ENCODE data around the gene PHC1. TPM values are rescaled to one million over a fixed set of nuclear protein-coding genes. Genes with fewer than 3 reads are reported as not detected.
"Not testable (repeated sequence)": the region's sequence is repeated elsewhere in the genome, so short reads cannot be mapped to it uniquely, and the experiment has no call there.

The PHC1 gene
- total RNA-seq, 1 donor from 2014 or later, result 28.7 TPM

GRCh38 chr12:8911606-8912268 lies 2.6 kb upstream of the PHC1 start:
- no peak for DNase-seq

DNA sequence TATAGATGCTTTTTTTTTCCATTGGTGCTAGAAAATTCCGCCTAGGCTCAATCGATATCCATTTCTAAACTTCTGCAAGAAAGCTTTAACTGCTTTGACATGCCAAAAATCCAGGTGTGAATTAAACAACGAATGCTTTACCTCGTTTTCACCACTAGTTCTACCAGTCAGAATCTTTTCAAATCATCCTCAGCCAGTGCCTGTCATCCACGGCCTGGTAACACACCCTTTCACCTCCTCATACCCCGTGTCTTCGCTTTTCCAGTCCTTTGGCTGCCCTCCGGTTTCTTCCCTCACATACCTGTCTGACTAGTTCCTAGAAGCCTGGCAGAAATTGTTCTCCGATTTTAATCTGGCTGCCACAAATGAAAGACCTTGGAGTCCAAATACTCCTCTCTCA lies 1.4 kb upstream of the PHC1 start:
- DNase-seq, result peak; percentile 4

DNA sequence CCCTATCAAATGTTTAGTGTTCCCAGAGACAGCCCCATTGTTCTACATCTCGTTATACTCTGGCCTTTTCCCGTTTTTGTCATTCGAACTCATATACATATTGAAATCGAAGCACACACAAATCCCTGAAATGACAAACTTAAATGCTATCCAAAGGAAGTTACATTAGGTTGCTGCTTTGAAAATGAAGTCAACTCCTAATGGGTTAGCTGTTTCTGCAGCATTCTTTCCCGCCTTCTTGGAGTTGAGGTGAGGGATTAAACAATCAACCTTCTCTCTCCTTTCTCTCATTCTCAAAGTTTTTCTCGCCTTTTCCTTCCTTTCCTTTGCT lies 642 bp upstream of the PHC1 start:
- no peak for DNase-seq

GRCh38 chr12:8914716-8915526 lies 612 bp downstream of the PHC1 start:
- peak; percentile 14 for DNase-seq

DNA sequence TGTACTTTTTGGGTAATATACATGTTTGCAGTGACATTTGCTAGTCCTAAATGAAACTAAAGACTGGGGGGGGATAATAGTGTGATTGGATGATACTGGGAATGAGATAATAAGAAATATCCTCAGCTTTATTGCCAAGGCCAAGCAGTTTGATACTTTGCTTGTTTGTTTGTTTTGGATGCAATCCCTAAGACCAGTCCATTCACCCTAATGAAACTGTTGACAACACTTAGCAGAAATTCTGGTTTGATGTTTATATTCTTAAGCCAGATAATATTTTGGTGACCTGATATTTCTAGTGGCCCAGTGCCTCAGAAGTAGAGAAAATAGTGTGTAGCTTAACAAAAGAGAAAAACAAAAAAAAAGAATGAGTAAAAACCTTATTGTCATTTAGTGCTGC lies 1.8 kb downstream of the PHC1 start:
- DNase-seq, result no peak

- DNase-seq, result no peak
These were observed 2.7 kb downstream of the PHC1 start for GRCh38 chr12:8917031-8917430.

GRCh38 chr12:8917751-8918150 lies 3.4 kb downstream of the PHC1 start:
- no peak for DNase-seq

GRCh38 chr12:8919643-8920042 lies 5.3 kb downstream of the PHC1 start:
- not testable (repeated sequence) for DNase-seq

DNA sequence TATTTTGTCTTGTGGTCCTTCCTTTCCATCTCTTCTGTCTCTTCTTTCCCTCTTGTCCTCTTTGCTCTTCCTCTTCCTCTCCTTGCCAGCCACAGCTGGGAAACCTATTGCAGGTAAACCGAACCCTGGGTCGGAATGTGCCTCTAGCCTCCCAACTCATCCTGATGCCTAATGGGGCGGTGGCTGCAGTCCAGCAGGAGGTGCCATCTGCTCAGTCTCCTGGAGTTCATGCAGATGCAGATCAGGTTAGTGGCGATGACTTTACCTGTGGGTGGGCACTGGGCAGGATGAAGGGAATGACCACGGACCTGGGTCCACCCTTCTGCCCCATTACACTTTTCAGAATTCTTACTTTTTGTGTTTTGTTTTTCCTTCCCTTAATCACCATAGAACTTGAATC lies 8.2 kb downstream of the PHC1 start:
- no peak for DNase-seq

- not testable (repeated sequence) for DNase-seq
These were observed 16.5 kb downstream of the PHC1 start for GRCh38 chr12:8930655-8931323.

DNA sequence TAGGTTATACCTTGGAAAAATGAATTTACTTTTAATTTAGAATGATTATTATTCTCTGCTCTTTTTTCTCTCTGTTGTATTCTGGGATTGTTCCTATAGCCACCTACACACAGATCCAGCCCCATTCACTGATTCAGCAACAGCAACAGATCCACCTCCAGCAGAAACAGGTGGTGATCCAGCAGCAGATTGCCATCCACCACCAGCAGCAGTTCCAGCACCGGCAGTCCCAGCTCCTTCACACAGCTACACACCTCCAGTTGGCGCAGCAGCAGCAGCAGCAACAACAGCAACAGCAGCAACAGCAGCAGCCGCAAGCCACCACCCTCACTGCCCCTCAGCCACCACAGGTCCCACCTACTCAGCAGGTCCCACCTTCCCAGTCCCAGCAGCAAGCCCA lies 18.2 kb downstream of the PHC1 start:
- DNase-seq, result not testable (repeated sequence)

DNA sequence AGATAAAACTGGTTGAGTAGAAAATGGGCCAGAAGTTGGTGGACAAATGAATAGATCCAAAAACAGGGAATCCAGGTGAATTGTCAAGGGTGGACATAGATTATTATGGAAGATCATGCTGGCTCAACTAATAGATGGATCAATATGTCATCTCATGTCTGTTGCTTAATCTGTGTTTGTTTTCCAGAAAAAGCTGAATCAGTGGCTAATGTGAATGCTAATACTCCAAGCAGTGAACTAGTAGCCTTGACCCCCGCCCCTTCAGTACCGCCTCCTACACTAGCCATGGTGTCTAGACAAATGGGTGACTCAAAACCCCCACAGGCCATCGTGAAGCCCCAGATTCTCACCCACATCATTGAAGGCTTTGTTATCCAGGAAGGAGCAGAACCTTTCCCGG lies 19.8 kb downstream of the PHC1 start:
- DNase-seq, result not testable (repeated sequence)

GRCh38 chr12:8936735-8937134 lies 22.4 kb downstream of the PHC1 start:
- no peak for DNase-seq

DNA sequence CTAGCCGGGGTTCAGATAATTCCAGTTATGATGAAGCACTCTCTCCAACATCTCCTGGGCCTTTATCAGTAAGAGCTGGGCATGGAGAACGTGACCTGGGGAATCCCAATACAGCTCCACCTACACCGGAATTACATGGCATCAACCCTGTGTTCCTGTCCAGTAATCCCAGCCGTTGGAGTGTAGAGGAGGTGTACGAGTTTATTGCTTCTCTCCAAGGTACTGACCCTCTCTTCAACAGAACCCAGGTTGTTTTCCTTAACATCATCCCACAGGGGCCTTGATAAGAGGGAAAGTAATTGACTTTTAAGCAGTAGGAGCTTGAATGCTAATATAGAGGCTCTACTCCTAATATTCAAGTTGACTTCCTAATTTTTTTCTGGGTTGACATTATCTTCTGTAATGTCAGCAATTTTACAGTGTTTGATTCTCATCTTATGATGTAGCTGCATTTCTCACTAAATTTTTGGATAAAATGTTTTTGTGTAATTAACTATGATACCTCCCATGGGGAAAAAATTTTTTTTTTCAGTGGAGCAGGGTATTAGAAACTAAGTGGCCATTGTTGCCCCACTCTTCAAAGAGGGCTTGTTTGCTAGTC lies 23.6 kb downstream of the PHC1 start:
- not testable (repeated sequence) for DNase-seq

DNA sequence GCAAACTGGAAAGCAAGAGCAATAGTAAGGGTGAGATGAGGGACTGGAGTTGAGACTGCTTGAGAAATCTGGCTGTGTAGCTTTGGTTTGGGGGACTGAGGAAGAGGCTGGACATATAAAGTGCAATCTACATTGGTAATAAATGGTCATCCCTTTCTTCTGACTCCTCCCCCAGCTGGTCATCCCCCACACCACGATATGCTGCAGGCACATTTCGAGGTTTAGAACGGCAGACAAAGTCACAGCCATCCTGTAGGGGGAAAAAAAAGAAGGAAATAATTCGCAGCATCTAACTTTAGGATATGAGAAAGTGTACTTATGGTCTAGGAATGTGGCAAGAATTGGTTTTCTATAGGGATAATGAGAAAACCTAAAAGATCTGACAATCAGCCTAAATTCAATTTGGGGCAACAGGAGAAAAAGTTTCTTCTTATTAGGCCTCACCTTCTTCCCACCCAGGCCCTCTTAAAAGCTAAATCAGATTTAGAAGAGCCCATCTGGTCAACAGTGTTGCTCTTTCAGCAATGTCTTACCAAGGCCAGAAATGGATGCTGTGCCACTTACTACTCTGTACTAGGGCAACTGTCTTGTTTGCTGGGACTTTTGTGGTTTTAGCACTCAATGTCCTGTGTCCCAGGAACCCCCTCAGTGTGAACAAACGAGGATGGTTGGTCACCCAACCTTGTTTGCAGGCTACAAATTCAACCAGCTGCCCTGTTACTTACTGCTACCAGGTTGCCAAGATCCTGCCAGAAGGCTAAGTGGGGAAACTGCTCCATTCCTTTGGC lies 27.6 kb downstream of the PHC1 start:
- DNase-seq, result no peak

DNA sequence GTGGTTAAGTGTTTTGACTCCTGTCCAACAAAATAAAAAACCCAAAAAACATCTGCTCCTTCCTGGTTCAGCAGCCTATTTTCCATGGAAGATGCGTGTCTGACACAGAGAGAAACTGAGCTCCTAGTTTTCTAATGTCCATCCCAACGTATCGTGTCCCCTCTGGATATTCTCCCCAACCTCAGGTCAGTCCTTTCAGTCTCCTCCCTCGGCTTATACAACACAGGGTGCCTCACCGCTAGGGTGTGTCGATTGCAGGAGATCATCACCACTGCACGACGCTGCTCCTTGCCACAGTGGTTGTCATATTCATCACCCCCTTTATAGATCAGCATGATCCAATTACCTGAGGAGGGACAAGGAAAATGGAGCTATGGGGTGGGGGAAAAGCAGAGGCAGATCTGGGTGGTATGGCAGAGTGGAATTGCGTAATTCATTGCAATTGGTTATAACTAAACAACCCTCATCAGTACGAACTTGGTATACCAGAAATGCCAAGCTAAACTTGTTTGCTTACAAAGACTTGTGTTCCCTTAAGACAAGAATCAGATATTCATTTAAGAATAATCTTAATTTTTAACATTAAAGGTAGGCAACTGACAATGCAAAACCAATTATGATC lies 29.4 kb downstream of the PHC1 start:
- DNase-seq, result no peak

DNA sequence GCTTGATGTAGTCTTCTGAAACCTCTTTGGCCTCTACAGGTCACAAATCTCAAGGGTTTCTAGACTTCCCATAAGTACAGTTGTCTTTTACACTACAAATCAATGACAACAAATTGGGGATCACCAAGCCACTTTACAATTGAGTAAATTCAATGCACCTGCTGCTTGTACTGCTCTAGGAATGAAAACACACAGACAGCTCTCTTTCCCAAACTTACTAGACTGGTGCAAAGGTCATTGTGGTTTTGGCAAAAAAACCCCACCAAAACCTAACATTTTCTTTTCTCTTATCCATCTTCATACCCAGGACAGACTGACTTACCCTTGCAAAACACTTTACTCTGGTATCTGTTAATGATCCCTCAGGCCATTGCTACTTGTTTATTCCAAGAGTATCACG lies 32.4 kb downstream of the PHC1 start:
- no peak for DNase-seq

- DNase-seq, result no peak
These were observed 33.4 kb downstream of the PHC1 start for GRCh38 chr12:8947737-8948136.

GRCh38 chr12:8948701-8949341 lies 34.5 kb downstream of the PHC1 start:
- no peak for DNase-seq

DNA sequence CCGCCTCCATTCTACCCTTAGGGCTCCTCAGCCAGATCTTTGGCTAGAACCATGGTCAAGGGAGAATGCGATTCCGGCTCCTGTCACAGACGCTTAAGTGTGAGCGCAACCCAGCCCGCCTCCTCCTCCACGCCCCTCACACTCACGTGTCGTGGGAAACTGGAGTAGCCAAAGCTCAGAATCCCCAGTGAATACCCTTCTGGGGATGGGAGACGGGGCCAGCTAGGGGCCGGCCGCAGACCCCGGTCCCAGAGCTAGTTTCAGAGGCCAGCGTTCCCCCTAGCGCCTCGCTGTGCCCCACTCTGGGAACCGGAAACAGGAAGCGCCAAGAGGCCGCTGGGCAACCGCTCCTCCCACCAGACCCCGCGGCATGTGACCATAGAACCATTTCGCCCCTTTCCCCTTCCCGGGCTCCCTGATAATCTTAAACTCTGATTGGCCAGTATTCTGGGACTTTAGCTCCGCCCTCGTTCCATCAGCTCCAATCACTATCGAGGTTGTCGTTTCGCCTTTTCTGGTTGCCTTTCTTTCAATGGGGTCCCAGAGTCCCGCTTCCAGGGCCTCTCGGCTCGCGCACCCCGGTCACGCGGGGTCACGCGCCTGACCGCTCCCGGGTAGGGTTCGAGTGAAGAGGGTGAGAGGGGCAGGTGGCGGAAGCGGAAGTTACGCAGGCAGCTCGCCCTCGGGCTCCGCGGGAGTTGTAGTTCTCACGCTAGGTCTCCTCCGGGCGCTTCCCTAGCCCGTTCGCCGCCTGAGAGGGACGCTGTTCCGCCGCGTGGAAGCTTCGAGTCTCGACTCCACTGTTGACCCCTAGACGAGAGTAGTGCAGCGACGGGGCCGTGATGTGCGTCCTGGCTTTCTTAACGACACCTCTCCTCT lies 35.3 kb downstream of the PHC1 start, which contains the start of gene M6PR:
TSS of gene M6PR (minus strand) at position 304 of the 879 bp plus-strand sequence. CDS start 3,241 bp downstream, outside the sequence.
- peak; percentile 97 for DNase-seq
